CD14-positive monocyte (primary cell): ENCODE results near the gene HECTD1. TPM values are rescaled to one million over a fixed set of nuclear protein-coding genes. Genes with fewer than 3 reads are reported as not detected.

Experiments used
- DNase-seq, 3 donors: peaks; one replicate each; pipeline ENCODE4 v3.0.0-alpha.2; 2011 to 2022
- H2AFZ ChIP-seq: 2 replicates; pipeline ENCODE4 v1.6.0; 2012; ENCODE audit warnings: mild to moderate bottlenecking, low read depth, low read length, inconsistent platforms; ENCODE audit not compliant: insufficient read depth, poor library complexity, severe bottlenecking
- H3K27ac ChIP-seq, 2 donors: 1 replicate in 1 of 2; 2 replicates in 1 of 2; pipeline ENCODE4 v1.5.1; 2012 to 2013; ENCODE audit warnings: low read length in 2 of 2, control low read depth in 1 of 2, inconsistent platforms in 1 of 2, low read depth in 1 of 2, mild to moderate bottlenecking in 1 of 2
- H3K27me3 ChIP-seq, 2 donors: one replicate each; pipeline versions ENCODE4 v1.6.0 to v1.6.1; 2011 to 2013; ENCODE audit warnings: low read length in 2 of 2; ENCODE audit not compliant: control insufficient read depth in 2 of 2, insufficient read depth in 2 of 2
- H3K36me3 ChIP-seq, 2 donors: replicated peaks in 1 of 2; 1 replicate in 1 of 2; 2 replicates in 1 of 2; pipeline versions ENCODE4 v1.5.1 to v1.6.1; 2012 to 2013; ENCODE audit warnings: low read length in 2 of 2, control low read depth in 1 of 2, inconsistent platforms in 1 of 2, mild to moderate bottlenecking in 1 of 2; ENCODE audit not compliant: insufficient read depth in 2 of 2, control insufficient read depth in 1 of 2
- H3K4me1 ChIP-seq, 2 donors: 1 replicate in 1 of 2; 2 replicates in 1 of 2; pipeline versions ENCODE4 v1.5.1 to v1.6.1; 2012 to 2013; ENCODE audit warnings: low read length in 2 of 2, control low read depth in 1 of 2, inconsistent platforms in 1 of 2, mild to moderate bottlenecking in 1 of 2, moderate library complexity in 1 of 2; ENCODE audit not compliant: insufficient read depth in 2 of 2, control insufficient read depth in 1 of 2
- H3K4me2 ChIP-seq: replicated peaks from 2 replicates; pipeline ENCODE3; 2012; ENCODE audit warnings: low read length, moderate library complexity, mild to moderate bottlenecking; ENCODE audit not compliant: poor library complexity, severe bottlenecking; ENCODE audit errors: extremely low read depth
- H3K4me3 ChIP-seq, 3 experiments: fragments of 200-600 bp in 1 of 3; sonication (generic) in 1 of 3; replicated peaks in 1 of 3; 1 replicate in 2 of 3; 2 replicates in 1 of 3; pipeline ENCODE4 v1.5.1; 2011 to 2013; ENCODE audit warnings: low read length in 3 of 3, mild to moderate bottlenecking in 3 of 3, control low read depth in 2 of 3, low read depth in 2 of 3, inconsistent platforms in 1 of 3, moderate library complexity in 1 of 3
- H3K79me2 ChIP-seq: 2 replicates; pipeline ENCODE4 v1.6.0; 2012; ENCODE audit warnings: mild to moderate bottlenecking, control low read depth, inconsistent platforms, low read length, moderate library complexity; ENCODE audit not compliant: insufficient read depth
- H3K9ac ChIP-seq: 2 replicates; pipeline ENCODE4 v1.6.0; 2017; ENCODE audit warnings: low read length, mild to moderate bottlenecking; ENCODE audit not compliant: insufficient read depth, poor library complexity, severe bottlenecking
- H3K9me3 ChIP-seq, 2 donors: replicated peaks in 1 of 2; 1 replicate in 1 of 2; 2 replicates in 1 of 2; pipeline versions ENCODE4 v1.5.1 to v1.6.1; 2012 to 2013; ENCODE audit warnings: low read length in 2 of 2, control low read depth in 1 of 2; ENCODE audit not compliant: control insufficient read depth in 1 of 2, insufficient read depth in 1 of 2
- H4K20me1 ChIP-seq: 2 replicates; pipeline ENCODE4 v1.6.0; 2012; ENCODE audit warnings: mild to moderate bottlenecking, low read length, control low read depth, moderate library complexity; ENCODE audit not compliant: insufficient read depth
- H3K27ac Mint-ChIP-seq, 7 donors: one replicate each; pipeline ENCODE4 v1.8.0; 2020; ENCODE audit warnings: mild to moderate bottlenecking in 7 of 7, mixed read lengths in 7 of 7, moderate library complexity in 6 of 7, inconsistent platforms in 2 of 7
- H3K27me3 Mint-ChIP-seq, 3 donors: one replicate each; pipeline ENCODE4 v1.8.0; 2021 to 2022; ENCODE audit warnings: low read depth in 3 of 3, mild to moderate bottlenecking in 3 of 3, mixed read lengths in 3 of 3, moderate library complexity in 3 of 3, inconsistent platforms in 1 of 3
- H3K36me3 Mint-ChIP-seq, 2 donors: one replicate each; pipeline ENCODE4 v1.8.0; 2020; ENCODE audit warnings: mixed read lengths in 2 of 2, inconsistent platforms in 1 of 2, mild to moderate bottlenecking in 1 of 2
- H3K4me1 Mint-ChIP-seq: one replicate; pipeline ENCODE4 v1.8.0; 2020; ENCODE audit warnings: mild to moderate bottlenecking, mixed read lengths
- H3K4me3 Mint-ChIP-seq, 2 donors: one replicate each; pipeline ENCODE4 v1.8.0; 2020; ENCODE audit warnings: mild to moderate bottlenecking in 2 of 2, mixed read lengths in 2 of 2, moderate library complexity in 1 of 2
- H3K9me3 Mint-ChIP-seq, 7 donors: one replicate each; pipeline ENCODE4 v1.8.0; 2020 to 2022; ENCODE audit warnings: mixed read lengths in 7 of 7, mild to moderate bottlenecking in 6 of 7, moderate library complexity in 6 of 7, inconsistent platforms in 2 of 7
- CTCF ChIP-seq: fragments of 200-600 bp; IDR thresholded peaks from one replicate; pipeline ENCODE4 v1.8.0; 2022; ENCODE audit warnings: antibody characterized with exemption, mild to moderate bottlenecking
- WGBS: methylation state at CpG from one replicate; pipeline ENCODE4 v1.1.5; 2013; ENCODE audit warnings: missing lambda C conversion rate; ENCODE audit not compliant: insufficient coverage; 5-methylcytosine and 5-hydroxymethylcytosine counted together
- intact Hi-C, 2 donors: fragments of 100-400 bp; cut with micrococcal nuclease; formaldehyde crosslinking; loops; one replicate each; pipeline versions ENCODE4 v1.15.0 to v1.15.1; 2023
- polyA plus RNA-seq, 3 donors: library from polyadenylated mRNA; depleted of rRNA in 1 of 3; unstranded in 2 of 3; stranded (reverse) in 1 of 3; fragments of 300-500 nt in 2 of 3; fragments of >200 nt in 1 of 3; fragmentation: Illumina TruSeq in 2 of 3; gene quantifications; 1 replicate in 2 of 3; 2 replicates in 1 of 3; pipeline ENCODE4 v1.2.3, GENCODE V29; 2012 to 2021

The HECTD1 gene
- polyA plus RNA-seq, 3 donors: 12.7 to 55.9 (median 21.5) TPM

- Histone ChIP-seq H3K4me2 (no peak overlapping the region), H3K27ac (no peak overlapping the region), H3K4me1 (no peaks in the 10 kb centered on the region), H3K9ac (no peak overlapping the region), H3K79me2 (peaks cover 100% of the 10 kb centered on the region), H4K20me1 (peaks cover 99% of the 10 kb centered on the region), H2AFZ (no peak overlapping the region), H3K4me3 (no peak overlapping the region), H3K9me3 (no peaks in the 10 kb centered on the region), H3K36me3 (peaks cover 32 to 64% of the 10 kb centered on the region in 2 donors), H3K27me3 (no peaks in the 10 kb centered on the region)
- Mint-ChIP-seq H3K4me3 (no peak overlapping the region), H3K27me3 (no peaks in the 10 kb centered on the region), H3K27ac (peak overlapping the region in 4 of 7 donors; percentile 12 to 78 (median 46)), H3K36me3 (peaks cover 47 to 69% of the 10 kb centered on the region in 2 donors), H3K4me1 (peaks cover 17% of the 10 kb centered on the region), H3K9me3 (no peaks in the 10 kb centered on the region)
- WGBS: 82% methylated on average over 4 of the region's 8 CpGs
- no peak for DNase-seq
- intact Hi-C loops: loop anchor here in 1 of 2 donors (10.0 kb wide), 1 partner anchor 94 kb away; no protein-coding TSS in a partner anchor
- no peak for TF ChIP-seq CTCF
Measured at GRCh38 chr14:31190717-31191263, 16.8 kb downstream of the HECTD1 start.

GRCh38 chr14:31190219-31190603, 17.4 kb downstream of the HECTD1 start:
- WGBS: 100% methylated on average over 1 of the region's 3 CpGs
- Histone ChIP-seq H3K4me1 (no peaks in the 10 kb centered on the region), H3K27ac (peak overlapping the region in 1 of 2 donors; percentile 25), H3K4me3 (no peak overlapping the region), H3K9me3 (no peaks in the 10 kb centered on the region), H2AFZ (no peak overlapping the region), H3K27me3 (no peaks in the 10 kb centered on the region), H3K9ac (no peak overlapping the region), H4K20me1 (peaks cover 99% of the 10 kb centered on the region), H3K4me2 (no peak overlapping the region), H3K79me2 (peaks cover 100% of the 10 kb centered on the region), H3K36me3 (peaks cover 30 to 69% of the 10 kb centered on the region in 2 donors)
- Mint-ChIP-seq H3K36me3 (peaks cover 51 to 73% of the 10 kb centered on the region in 2 donors), H3K9me3 (no peaks in the 10 kb centered on the region), H3K4me1 (peaks cover 14% of the 10 kb centered on the region), H3K27ac (peak overlapping the region in 3 of 7 donors; percentile 12 to 75 (median 18)), H3K27me3 (no peaks in the 10 kb centered on the region), H3K4me3 (no peak overlapping the region)
- no peak for TF ChIP-seq CTCF
- intact Hi-C loops: loop anchor here in 1 of 2 donors (10.0 kb wide), 1 partner anchor 95 kb away; no protein-coding TSS in a partner anchor
- DNase-seq: no peak
